B cell (primary cell): ENCODE measurements around the gene COLEC12.

ENCODE experiments used
- EZH2 ChIP-seq: IDR thresholded peaks from 2 replicates; pipeline ENCODE4 v1.6.1; 2012; ENCODE audit warnings: borderline replicate concordance, low read depth, mild to moderate bottlenecking, moderate library complexity, low read length; ENCODE audit not compliant: insufficient read depth, poor library complexity, severe bottlenecking
- TF ChIP-seq, protein P1 (sequence below): fragments of 200-600 bp; IDR thresholded peaks from one replicate; pipeline ENCODE4 v1.8.0; 2022; ENCODE audit warnings: antibody characterized with exemption, mild to moderate bottlenecking

DNA sequence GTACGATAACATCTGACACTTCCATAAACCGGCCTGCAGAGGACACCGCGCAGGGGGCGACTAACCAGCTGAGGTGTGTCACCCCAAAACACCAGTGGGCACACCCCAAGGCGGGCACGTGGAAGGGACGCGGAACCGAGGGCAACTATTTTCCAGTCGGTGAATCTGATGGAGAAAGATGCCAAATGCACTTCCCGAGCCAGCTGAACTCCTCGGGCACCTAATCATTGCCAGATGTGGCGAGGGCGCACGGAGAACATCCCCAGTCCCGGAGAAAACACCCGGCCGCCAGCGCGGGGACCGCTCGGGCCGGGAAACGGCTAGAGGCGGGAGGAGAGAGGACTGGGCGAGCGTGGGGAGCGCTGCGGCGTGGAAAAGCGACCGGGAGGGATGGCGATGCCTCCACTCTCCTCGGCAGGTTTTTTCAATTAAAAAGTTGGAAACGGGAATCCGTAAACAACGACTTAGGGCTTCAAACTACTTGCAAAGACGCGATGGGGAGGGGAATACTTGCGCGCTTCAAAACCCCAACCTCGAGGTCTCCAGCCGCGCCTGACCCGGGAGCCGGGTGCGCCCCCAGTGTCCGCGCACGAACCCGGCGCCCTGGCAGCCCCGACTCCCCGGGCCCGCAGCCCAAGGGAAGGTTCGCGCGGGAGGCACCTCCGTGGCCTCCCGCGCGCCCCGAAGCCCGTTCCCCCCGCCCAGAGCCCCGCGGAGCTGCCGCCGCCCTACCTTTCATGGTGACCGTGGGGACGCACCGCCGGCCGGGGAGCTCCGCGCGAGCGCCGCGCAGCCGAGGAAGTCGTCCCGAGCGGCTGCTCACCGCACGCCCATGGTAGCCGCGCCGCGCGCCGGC is 497 bp downstream of the COLEC12 start:
- TF ChIP-seq, protein P1, sequence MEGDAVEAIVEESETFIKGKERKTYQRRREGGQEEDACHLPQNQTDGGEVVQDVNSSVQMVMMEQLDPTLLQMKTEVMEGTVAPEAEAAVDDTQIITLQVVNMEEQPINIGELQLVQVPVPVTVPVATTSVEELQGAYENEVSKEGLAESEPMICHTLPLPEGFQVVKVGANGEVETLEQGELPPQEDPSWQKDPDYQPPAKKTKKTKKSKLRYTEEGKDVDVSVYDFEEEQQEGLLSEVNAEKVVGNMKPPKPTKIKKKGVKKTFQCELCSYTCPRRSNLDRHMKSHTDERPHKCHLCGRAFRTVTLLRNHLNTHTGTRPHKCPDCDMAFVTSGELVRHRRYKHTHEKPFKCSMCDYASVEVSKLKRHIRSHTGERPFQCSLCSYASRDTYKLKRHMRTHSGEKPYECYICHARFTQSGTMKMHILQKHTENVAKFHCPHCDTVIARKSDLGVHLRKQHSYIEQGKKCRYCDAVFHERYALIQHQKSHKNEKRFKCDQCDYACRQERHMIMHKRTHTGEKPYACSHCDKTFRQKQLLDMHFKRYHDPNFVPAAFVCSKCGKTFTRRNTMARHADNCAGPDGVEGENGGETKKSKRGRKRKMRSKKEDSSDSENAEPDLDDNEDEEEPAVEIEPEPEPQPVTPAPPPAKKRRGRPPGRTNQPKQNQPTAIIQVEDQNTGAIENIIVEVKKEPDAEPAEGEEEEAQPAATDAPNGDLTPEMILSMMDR = no peak
- TF ChIP-seq EZH2 = no peak
